Measurements from ENCODE around the gene BCL2L13. TPM values are rescaled to one million over a fixed set of nuclear protein-coding genes. Genes with fewer than 3 reads are reported as not detected.

Gene BCL2L13
- total RNA-seq, 4 donors from 2014 or later, result 59.7 to 85.7 (median 64.8) TPM

GRCh38 chr22:17780116-17780740 is 141.7 kb downstream of the BCL2L13 start:
- no peak for ATAC-seq (ENCODE audit: low FRiP score)
- no peak for DNase-seq (ENCODE audit: low spot score)
- no peak for TF ChIP-seq CTCF (IDR thresholded peaks at IDR 0.05)

Small RNAs within 50 kb of the gene (small RNA-seq; reads per million reads assigned to genes)
- not detected for gene MIR3198-1

Other genes with a start within 250 kb of the BCL2L13 start
- gene SLC25A18, start 75.3 kb upstream of the BCL2L13 start, total RNA-seq, result 10 to 100 TPM in 3 of 4 donors, 1 to 10 TPM in 1; 7.9 to 28.7 (median 19.9) TPM
- gene ATP6V1E1, start 10.0 kb upstream of the BCL2L13 start, total RNA-seq, result 100 to 1,000 TPM; 109 to 157 (median 122) TPM
- 10 to 100 TPM; 34.4 to 43.0 (median 37.2) TPM for gene BID, start 135.7 kb downstream of the BCL2L13 start, total RNA-seq